ENCODE measurements around the gene HYAL1.

DNA sequence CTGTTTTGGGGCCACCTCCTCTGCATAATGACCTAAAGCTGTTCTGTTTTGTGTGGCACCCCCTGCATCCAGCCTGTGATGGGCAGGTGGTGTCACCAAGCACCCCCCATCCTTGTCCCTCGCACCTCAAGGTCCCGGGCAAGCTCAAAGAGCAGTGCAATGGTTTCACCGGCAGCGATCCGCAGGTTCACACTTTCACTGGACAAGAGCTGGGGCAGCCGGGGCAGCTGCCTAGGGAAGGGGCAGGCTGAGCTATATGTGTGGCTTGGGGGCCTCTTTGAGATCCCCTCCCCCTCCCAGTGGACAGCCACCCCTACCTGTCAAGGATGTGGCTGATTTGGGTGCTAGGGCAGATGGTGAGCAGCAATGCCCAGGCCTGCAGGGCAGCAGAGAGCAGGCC is 14.2 kb downstream of the HYAL1 start:
- TF ChIP-seq, protein P1, sequence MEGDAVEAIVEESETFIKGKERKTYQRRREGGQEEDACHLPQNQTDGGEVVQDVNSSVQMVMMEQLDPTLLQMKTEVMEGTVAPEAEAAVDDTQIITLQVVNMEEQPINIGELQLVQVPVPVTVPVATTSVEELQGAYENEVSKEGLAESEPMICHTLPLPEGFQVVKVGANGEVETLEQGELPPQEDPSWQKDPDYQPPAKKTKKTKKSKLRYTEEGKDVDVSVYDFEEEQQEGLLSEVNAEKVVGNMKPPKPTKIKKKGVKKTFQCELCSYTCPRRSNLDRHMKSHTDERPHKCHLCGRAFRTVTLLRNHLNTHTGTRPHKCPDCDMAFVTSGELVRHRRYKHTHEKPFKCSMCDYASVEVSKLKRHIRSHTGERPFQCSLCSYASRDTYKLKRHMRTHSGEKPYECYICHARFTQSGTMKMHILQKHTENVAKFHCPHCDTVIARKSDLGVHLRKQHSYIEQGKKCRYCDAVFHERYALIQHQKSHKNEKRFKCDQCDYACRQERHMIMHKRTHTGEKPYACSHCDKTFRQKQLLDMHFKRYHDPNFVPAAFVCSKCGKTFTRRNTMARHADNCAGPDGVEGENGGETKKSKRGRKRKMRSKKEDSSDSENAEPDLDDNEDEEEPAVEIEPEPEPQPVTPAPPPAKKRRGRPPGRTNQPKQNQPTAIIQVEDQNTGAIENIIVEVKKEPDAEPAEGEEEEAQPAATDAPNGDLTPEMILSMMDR (conservative IDR thresholded peaks at IDR 0.05; ENCODE audit: low read depth, low read length), result no peak
- TF ChIP-seq EZH2 (IDR thresholded peaks at IDR 0.05; ENCODE audit: borderline replicate concordance, low read depth, low read length, poor library complexity, severe bottlenecking), result no peak

All from A673 (cell line).